Trophoblast cell (in vitro differentiated cells and primary cell): ENCODE data around the gene S100PBP.
"Not testable (repeated sequence)": the region's sequence is repeated elsewhere in the genome, so short reads cannot be mapped to it uniquely, and the experiment has no call there.

Source experiments
- DNase-seq, 2 donors: peaks; one replicate each; pipeline ENCODE4 v3.0.0-alpha.2; 2016
- H2AFZ ChIP-seq: 2 replicates; pipeline ENCODE4 v1.6.1; 2013; ENCODE audit warnings: low read length, moderate library complexity, mild to moderate bottlenecking; ENCODE audit not compliant: insufficient read depth, poor library complexity
- H2AK5ac ChIP-seq: 2 replicates; pipeline ENCODE4 v1.6.1; 2013; ENCODE audit warnings: mild to moderate bottlenecking, low read length
- H2BK120ac ChIP-seq: 2 replicates; pipeline ENCODE4 v1.6.1; 2013; ENCODE audit warnings: low read length, mild to moderate bottlenecking, moderate library complexity; ENCODE audit not compliant: insufficient read depth, poor library complexity
- H2BK12ac ChIP-seq: 2 replicates; pipeline ENCODE4 v1.6.1; 2013; ENCODE audit warnings: mild to moderate bottlenecking, low read length, moderate library complexity
- H2BK5ac ChIP-seq: 2 replicates; pipeline ENCODE4 v1.6.1; 2013; ENCODE audit warnings: low read length, low read depth, moderate library complexity, mild to moderate bottlenecking; ENCODE audit not compliant: poor library complexity
- H3K14ac ChIP-seq: 2 replicates; pipeline ENCODE4 v1.6.1; 2013; ENCODE audit warnings: mild to moderate bottlenecking, low read length
- H3K18ac ChIP-seq: 2 replicates; pipeline ENCODE4 v1.6.1; 2013; ENCODE audit warnings: mild to moderate bottlenecking, low read length
- H3K23ac ChIP-seq: 2 replicates; pipeline ENCODE4 v1.6.1; 2013; ENCODE audit warnings: low read length
- H3K27ac ChIP-seq: 2 replicates; pipeline ENCODE4 v1.5.1; 2013; ENCODE audit warnings: low read depth, mild to moderate bottlenecking, inconsistent platforms, low read length, moderate library complexity
- H3K27me3 ChIP-seq: 2 replicates; pipeline ENCODE4 v1.6.1; 2013; ENCODE audit warnings: inconsistent platforms, mild to moderate bottlenecking, low read length, moderate library complexity; ENCODE audit not compliant: insufficient read depth
- H3K36me3 ChIP-seq, 2 experiments: 1 replicate in 1 of 2; 2 replicates in 1 of 2; pipeline ENCODE4 v1.6.1; 2013; ENCODE audit warnings: low read length in 2 of 2, mild to moderate bottlenecking in 2 of 2, moderate library complexity in 1 of 2; ENCODE audit not compliant: insufficient read depth in 2 of 2, control insufficient read depth in 1 of 2
- H3K4ac ChIP-seq: 2 replicates; pipeline ENCODE4 v1.6.1; 2013; ENCODE audit warnings: low read depth, mild to moderate bottlenecking, low read length, moderate library complexity
- H3K4me1 ChIP-seq, 2 experiments: 1 replicate in 1 of 2; 2 replicates in 1 of 2; pipeline ENCODE4 v1.6.1; 2013; ENCODE audit warnings: low read length in 2 of 2, mild to moderate bottlenecking in 2 of 2, moderate library complexity in 1 of 2; ENCODE audit not compliant: insufficient read depth in 2 of 2, control insufficient read depth in 1 of 2
- H3K4me2 ChIP-seq: 2 replicates; pipeline ENCODE4 v1.6.1; 2013; ENCODE audit warnings: inconsistent platforms, mild to moderate bottlenecking, low read length, moderate library complexity
- H3K4me3 ChIP-seq: 2 replicates; pipeline ENCODE4 v1.5.1; 2013; ENCODE audit warnings: mild to moderate bottlenecking, low read depth, low read length, inconsistent platforms
- H3K79me1 ChIP-seq: one replicate; pipeline ENCODE4 v1.6.1; 2013; ENCODE audit warnings: low read length
- H3K79me2 ChIP-seq: 2 replicates; pipeline ENCODE4 v1.6.1; 2013; ENCODE audit warnings: low read length, mild to moderate bottlenecking; ENCODE audit not compliant: control insufficient read depth, insufficient read depth, poor library complexity
- H3K9ac ChIP-seq: 2 replicates; pipeline ENCODE4 v1.6.1; 2013; ENCODE audit warnings: mild to moderate bottlenecking, low read length
- H3K9me3 ChIP-seq: 2 replicates; pipeline ENCODE4 v1.6.1; 2013; ENCODE audit warnings: low read depth, mild to moderate bottlenecking, control low read depth, inconsistent platforms, low read length; ENCODE audit not compliant: insufficient read depth
- H4K12ac ChIP-seq: 2 replicates; pipeline ENCODE4 v1.6.1; 2013; ENCODE audit warnings: low read depth, mild to moderate bottlenecking, low read length, moderate library complexity
- H4K8ac ChIP-seq: 2 replicates; pipeline ENCODE4 v1.6.1; 2013; ENCODE audit warnings: low read depth, mild to moderate bottlenecking, low read length, moderate library complexity
- H4K91ac ChIP-seq: one replicate; pipeline ENCODE4 v1.6.1; 2013; ENCODE audit warnings: low read depth, mild to moderate bottlenecking, low read length, moderate library complexity
- WGBS: extraction: QIAGEN DNeasy Blood & Tissue Kit; methylation state at CpG from one replicate; pipeline ENCODE4 v1.1.7; 2013; ENCODE audit warnings: missing lambda C conversion rate; ENCODE audit not compliant: insufficient read length, insufficient coverage; ENCODE audit errors: extremely low coverage; 5-methylcytosine and 5-hydroxymethylcytosine counted together

The S100PBP gene

GRCh38 chr1:32783851-32784250 is 33.6 kb upstream of the S100PBP start:
- Histone ChIP-seq H3K27ac (no peak overlapping the region), H4K91ac (no peak overlapping the region), H3K4me1 (no peaks in the 10 kb centered on the region), H3K14ac (no peak overlapping the region), H4K8ac (no peak overlapping the region), H2BK12ac (no peak overlapping the region), H3K4me2 (no peak overlapping the region), H3K23ac (no peak overlapping the region), H3K79me2 (no peaks in the 10 kb centered on the region), H4K12ac (no peak overlapping the region), H3K79me1 (no peaks in the 10 kb centered on the region), H2BK120ac (no peak overlapping the region), H3K36me3 (peaks cover 36 to 54% of the 10 kb centered on the region in 2 experiments), H3K4ac (no peak overlapping the region), H3K4me3 (no peak overlapping the region), H2AFZ (no peak overlapping the region), H3K18ac (no peak overlapping the region), H2BK5ac (no peak overlapping the region), H3K9me3 (no peaks in the 10 kb centered on the region), H3K9ac (no peak overlapping the region), H2AK5ac (no peak overlapping the region), H3K27me3 (no peaks in the 10 kb centered on the region)
- WGBS, result no CpG with 5 or more reads among the region's 5 CpGs
- DNase-seq, result no peak

GRCh38 chr1:32784817-32785216 is 32.6 kb upstream of the S100PBP start:
- Histone ChIP-seq H4K8ac (no peak overlapping the region), H3K27me3 (no peaks in the 10 kb centered on the region), H3K4me1 (no peaks in the 10 kb centered on the region), H3K23ac (no peak overlapping the region), H3K79me2 (no peaks in the 10 kb centered on the region), H3K4me2 (no peak overlapping the region), H3K36me3 (peaks cover 29 to 46% of the 10 kb centered on the region in 2 experiments), H2BK5ac (no peak overlapping the region), H2BK12ac (no peak overlapping the region), H4K91ac (no peak overlapping the region), H3K27ac (no peak overlapping the region), H3K9ac (no peak overlapping the region), H3K18ac (no peak overlapping the region), H2AFZ (no peak overlapping the region), H3K4ac (no peak overlapping the region), H3K79me1 (no peaks in the 10 kb centered on the region), H4K12ac (no peak overlapping the region), H3K14ac (no peak overlapping the region), H2BK120ac (no peak overlapping the region), H3K9me3 (no peaks in the 10 kb centered on the region), H3K4me3 (no peak overlapping the region), H2AK5ac (no peak overlapping the region)
- DNase-seq, result no peak
- WGBS, result no CpG with 5 or more reads among the region's 3 CpGs

- Histone ChIP-seq H3K14ac (no peak overlapping the region), H3K27ac (no peak overlapping the region), H3K4me1 (peaks cover 0 to 1% of the 10 kb centered on the region in 2 experiments), H3K4ac (no peak overlapping the region), H2AK5ac (no peak overlapping the region), H4K12ac (no peak overlapping the region), H3K79me1 (no peaks in the 10 kb centered on the region), H3K4me2 (no peak overlapping the region), H3K36me3 (peaks cover 19 to 30% of the 10 kb centered on the region in 2 experiments), H2BK120ac (no peak overlapping the region), H2BK12ac (no peak overlapping the region), H3K9ac (no peak overlapping the region), H3K23ac (no peak overlapping the region), H4K91ac (no peak overlapping the region), H2BK5ac (no peak overlapping the region), H2AFZ (no peak overlapping the region), H3K27me3 (no peaks in the 10 kb centered on the region), H3K4me3 (no peak overlapping the region), H4K8ac (no peak overlapping the region), H3K9me3 (no peaks in the 10 kb centered on the region), H3K79me2 (no peaks in the 10 kb centered on the region), H3K18ac (no peak overlapping the region)
- DNase-seq, result no peak
- no CpG with 5 or more reads among the region's 4 CpGs for WGBS
Observed at GRCh38 chr1:32786856-32787255, 30.6 kb upstream of the S100PBP start.

GRCh38 chr1:32789356-32789755 is 28.1 kb upstream of the S100PBP start:
- not testable (repeated sequence) for H3K9me3 ChIP-seq, H3K9ac ChIP-seq, H3K79me2 ChIP-seq, H2AFZ ChIP-seq, H3K4me2 ChIP-seq, H4K8ac ChIP-seq, H3K27me3 ChIP-seq, H2BK12ac ChIP-seq, H3K4me1 ChIP-seq, H3K18ac ChIP-seq, H2BK120ac ChIP-seq, H3K23ac ChIP-seq, H3K4me3 ChIP-seq, H3K14ac ChIP-seq, DNase-seq, H3K79me1 ChIP-seq, H3K4ac ChIP-seq, H4K12ac ChIP-seq, H2AK5ac ChIP-seq, H4K91ac ChIP-seq, H3K27ac ChIP-seq, H2BK5ac ChIP-seq
- H3K36me3 ChIP-seq, result peaks cover 19 to 21% of the 10 kb centered on the region in 2 experiments
- no CpG with 5 or more reads among the region's 2 CpGs for WGBS
